Ishikawa (cell line): ENCODE measurements around the gene FGGY.

Experiments
- CEBPB ChIP-seq: IDR thresholded peaks from 2 replicates; pipeline ENCODE4 v1.6.1; 2012
- CREB1 ChIP-seq: IDR thresholded peaks from 2 replicates; pipeline ENCODE4 v1.6.1; 2012; ENCODE audit warnings: low read depth
- EGR1 ChIP-seq: IDR thresholded peaks from 2 replicates; pipeline ENCODE4 v1.6.1; 2012
- EP300 ChIP-seq: IDR thresholded peaks from 2 replicates; pipeline ENCODE4 v1.6.1; 2012; ENCODE audit warnings: borderline replicate concordance
- FOXM1 ChIP-seq: IDR thresholded peaks from 2 replicates; pipeline ENCODE4 v1.6.1; 2012; ENCODE audit warnings: low read depth, borderline replicate concordance
- MAX ChIP-seq: IDR thresholded peaks from 2 replicates; pipeline ENCODE4 v1.6.1; 2012
- NFIC ChIP-seq: IDR thresholded peaks from 2 replicates; pipeline ENCODE4 v1.6.1; 2012
- RAD21 ChIP-seq: IDR thresholded peaks from 2 replicates; pipeline ENCODE4 v1.6.1; 2012; ENCODE audit warnings: low read depth
- TAF1 ChIP-seq: IDR thresholded peaks from 2 replicates; pipeline ENCODE4 v1.6.1; 2012; ENCODE audit warnings: low read depth, mild to moderate bottlenecking
- TCF12 ChIP-seq: IDR thresholded peaks from 2 replicates; pipeline ENCODE4 v1.6.1; 2012; ENCODE audit warnings: low read depth
- TEAD4 ChIP-seq: IDR thresholded peaks from 2 replicates; pipeline ENCODE4 v1.6.1; 2012
- YY1 ChIP-seq: IDR thresholded peaks from 2 replicates; pipeline ENCODE4 v1.6.1; 2012; ENCODE audit warnings: low read depth
- ZBTB7A ChIP-seq: IDR thresholded peaks from 2 replicates; pipeline ENCODE4 v1.6.1; 2012; ENCODE audit warnings: low read depth
- TF ChIP-seq, protein P1 (sequence below): IDR thresholded peaks from 2 replicates; pipeline ENCODE4 v1.6.1; 2012
- TF ChIP-seq, protein P2 (sequence below): IDR thresholded peaks from 2 replicates; pipeline ENCODE4 v1.6.1; 2012; ENCODE audit warnings: low read depth, mild to moderate bottlenecking

FGGY gene

GRCh38 chr1:59494145-59494833 lies 197.4 kb downstream of the FGGY start:
- TF ChIP-seq EGR1 (no peak), EP300 (no peak), TAF1 (no peak), FOXM1 (no peak), CREB1 (no peak), MAX (no peak), YY1 (no peak), RAD21 (no peak), TCF12 (no peak)
- TF ChIP-seq, protein P1, sequence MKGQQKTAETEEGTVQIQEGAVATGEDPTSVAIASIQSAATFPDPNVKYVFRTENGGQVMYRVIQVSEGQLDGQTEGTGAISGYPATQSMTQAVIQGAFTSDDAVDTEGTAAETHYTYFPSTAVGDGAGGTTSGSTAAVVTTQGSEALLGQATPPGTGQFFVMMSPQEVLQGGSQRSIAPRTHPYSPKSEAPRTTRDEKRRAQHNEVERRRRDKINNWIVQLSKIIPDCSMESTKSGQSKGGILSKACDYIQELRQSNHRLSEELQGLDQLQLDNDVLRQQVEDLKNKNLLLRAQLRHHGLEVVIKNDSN: no peak
- TF ChIP-seq, protein P2, sequence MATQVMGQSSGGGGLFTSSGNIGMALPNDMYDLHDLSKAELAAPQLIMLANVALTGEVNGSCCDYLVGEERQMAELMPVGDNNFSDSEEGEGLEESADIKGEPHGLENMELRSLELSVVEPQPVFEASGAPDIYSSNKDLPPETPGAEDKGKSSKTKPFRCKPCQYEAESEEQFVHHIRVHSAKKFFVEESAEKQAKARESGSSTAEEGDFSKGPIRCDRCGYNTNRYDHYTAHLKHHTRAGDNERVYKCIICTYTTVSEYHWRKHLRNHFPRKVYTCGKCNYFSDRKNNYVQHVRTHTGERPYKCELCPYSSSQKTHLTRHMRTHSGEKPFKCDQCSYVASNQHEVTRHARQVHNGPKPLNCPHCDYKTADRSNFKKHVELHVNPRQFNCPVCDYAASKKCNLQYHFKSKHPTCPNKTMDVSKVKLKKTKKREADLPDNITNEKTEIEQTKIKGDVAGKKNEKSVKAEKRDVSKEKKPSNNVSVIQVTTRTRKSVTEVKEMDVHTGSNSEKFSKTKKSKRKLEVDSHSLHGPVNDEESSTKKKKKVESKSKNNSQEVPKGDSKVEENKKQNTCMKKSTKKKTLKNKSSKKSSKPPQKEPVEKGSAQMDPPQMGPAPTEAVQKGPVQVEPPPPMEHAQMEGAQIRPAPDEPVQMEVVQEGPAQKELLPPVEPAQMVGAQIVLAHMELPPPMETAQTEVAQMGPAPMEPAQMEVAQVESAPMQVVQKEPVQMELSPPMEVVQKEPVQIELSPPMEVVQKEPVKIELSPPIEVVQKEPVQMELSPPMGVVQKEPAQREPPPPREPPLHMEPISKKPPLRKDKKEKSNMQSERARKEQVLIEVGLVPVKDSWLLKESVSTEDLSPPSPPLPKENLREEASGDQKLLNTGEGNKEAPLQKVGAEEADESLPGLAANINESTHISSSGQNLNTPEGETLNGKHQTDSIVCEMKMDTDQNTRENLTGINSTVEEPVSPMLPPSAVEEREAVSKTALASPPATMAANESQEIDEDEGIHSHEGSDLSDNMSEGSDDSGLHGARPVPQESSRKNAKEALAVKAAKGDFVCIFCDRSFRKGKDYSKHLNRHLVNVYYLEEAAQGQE: no peak

DNA sequence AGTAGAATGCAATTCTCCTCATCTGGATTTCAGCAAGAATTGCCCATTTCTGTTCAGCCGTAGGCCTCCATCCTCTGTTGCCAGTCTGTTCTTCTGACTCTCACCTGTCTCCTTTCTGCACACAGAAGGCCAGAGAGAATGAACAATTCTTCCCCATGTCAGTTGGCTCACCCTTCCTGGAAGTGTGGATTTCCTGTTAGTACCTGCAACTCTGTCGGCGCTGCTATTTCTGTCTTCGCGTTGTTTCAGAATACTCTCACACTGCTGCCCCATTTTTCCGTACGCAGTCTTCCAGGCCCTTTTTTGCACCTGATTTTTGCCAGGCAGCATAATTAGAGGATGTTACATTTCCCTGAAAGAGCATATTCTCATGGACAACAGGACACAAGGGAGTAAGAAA lies 200.7 kb downstream of the FGGY start:
- no peak for TF ChIP-seq TEAD4
- no peak for TF ChIP-seq RAD21
- no peak for TF ChIP-seq TCF12
- no peak for TF ChIP-seq CEBPB
- TF ChIP-seq TAF1: no peak
- no peak for TF ChIP-seq YY1
- no peak for TF ChIP-seq ZBTB7A
- no peak for TF ChIP-seq MAX
- TF ChIP-seq, protein P2: no peak
- no peak for TF ChIP-seq NFIC
- TF ChIP-seq EP300: no peak
- no peak for TF ChIP-seq EGR1
- no peak for TF ChIP-seq FOXM1
- TF ChIP-seq CREB1: no peak
- TF ChIP-seq, protein P1: no peak

- peak; percentile 93 for TF ChIP-seq NFIC
- no peak for TF ChIP-seq EGR1
- no peak for TF ChIP-seq CEBPB
- no peak for TF ChIP-seq EP300
- no peak for TF ChIP-seq RAD21
- TF ChIP-seq ZBTB7A: no peak
- TF ChIP-seq CREB1: peak; percentile 66; the same call in 1 of the 2 replicates
- peak; percentile 16; the same call in 1 of the 2 replicates for TF ChIP-seq TCF12
- 0 out of 2 replicates have a peak, but pooled peaks have one; percentile 24 for TF ChIP-seq FOXM1
- no peak for TF ChIP-seq YY1
- TF ChIP-seq, protein P2: no peak
- TF ChIP-seq, protein P1: no peak
- no peak for TF ChIP-seq MAX
- TF ChIP-seq TAF1: no peak
- TF ChIP-seq TEAD4: 0 out of 2 replicates have a peak, but pooled peaks have one; percentile 38
Observed at GRCh38 chr1:59498640-59499039, 201.7 kb downstream of the FGGY start.
